ENCODE measurements around the gene GIPR. TPM values are rescaled to one million over a fixed set of nuclear protein-coding genes. Genes with fewer than 3 reads are reported as not detected.
"Not testable (repeated sequence)": the region's sequence is repeated elsewhere in the genome, so short reads cannot be mapped to it uniquely, and the experiment has no call there.

GIPR gene
- total RNA-seq, 2 donors from 2014 or later, result 0.14 TPM; not detected in 1

- H3K4me3 ChIP-seq, result peak overlapping the region; percentile 69
These were observed 13.5 kb downstream of the GIPR start for GRCh38 chr19:45681391-45682015.

GRCh38 chr19:45682117-45682516 is 14.1 kb downstream of the GIPR start:
- DNase-seq (ENCODE audit: low spot score) (no peak), ATAC-seq (ENCODE audit: insufficient number of reproducible peaks, low FRiP score, low read depth) (no peak)
- Histone ChIP-seq H3K4me1 (ENCODE audit: control insufficient read depth in 1 of 2, low read depth in 2 of 2) (peaks cover under 1 to 18% of the 10 kb centered on the region in 2 donors), H3K9me3 (no peaks in the 10 kb centered on the region), H3K4me3 (peak overlapping the region; percentile 69), H3K27ac (peak overlapping the region; percentile 67 to 69), H3K27me3 (replicated peaks; ENCODE audit: insufficient read depth) (peaks cover 11% of the 10 kb centered on the region), H3K36me3 (peaks cover 9% of the 10 kb centered on the region)
- TF ChIP-seq, protein P1, sequence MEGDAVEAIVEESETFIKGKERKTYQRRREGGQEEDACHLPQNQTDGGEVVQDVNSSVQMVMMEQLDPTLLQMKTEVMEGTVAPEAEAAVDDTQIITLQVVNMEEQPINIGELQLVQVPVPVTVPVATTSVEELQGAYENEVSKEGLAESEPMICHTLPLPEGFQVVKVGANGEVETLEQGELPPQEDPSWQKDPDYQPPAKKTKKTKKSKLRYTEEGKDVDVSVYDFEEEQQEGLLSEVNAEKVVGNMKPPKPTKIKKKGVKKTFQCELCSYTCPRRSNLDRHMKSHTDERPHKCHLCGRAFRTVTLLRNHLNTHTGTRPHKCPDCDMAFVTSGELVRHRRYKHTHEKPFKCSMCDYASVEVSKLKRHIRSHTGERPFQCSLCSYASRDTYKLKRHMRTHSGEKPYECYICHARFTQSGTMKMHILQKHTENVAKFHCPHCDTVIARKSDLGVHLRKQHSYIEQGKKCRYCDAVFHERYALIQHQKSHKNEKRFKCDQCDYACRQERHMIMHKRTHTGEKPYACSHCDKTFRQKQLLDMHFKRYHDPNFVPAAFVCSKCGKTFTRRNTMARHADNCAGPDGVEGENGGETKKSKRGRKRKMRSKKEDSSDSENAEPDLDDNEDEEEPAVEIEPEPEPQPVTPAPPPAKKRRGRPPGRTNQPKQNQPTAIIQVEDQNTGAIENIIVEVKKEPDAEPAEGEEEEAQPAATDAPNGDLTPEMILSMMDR (IDR thresholded peaks at IDR 0.05), result no peak

More at GRCh38 chr19:45681391-45682015, 13.5 kb downstream of the GIPR start:
- TF ChIP-seq, protein P1 (IDR thresholded peaks at IDR 0.05), result peak; percentile 98
- peaks cover 11% of the 10 kb centered on the region for H3K27me3 ChIP-seq (replicated peaks; ENCODE audit: insufficient read depth)
- peaks cover 5% of the 10 kb centered on the region for H3K36me3 ChIP-seq
- ATAC-seq (ENCODE audit: insufficient number of reproducible peaks, low FRiP score, low read depth) (peak; percentile 86), DNase-seq (ENCODE audit: low spot score) (peak; percentile 41)
- H3K9me3 ChIP-seq, result no peaks in the 10 kb centered on the region
- peaks cover 4 to 18% of the 10 kb centered on the region in 2 donors for H3K4me1 ChIP-seq (ENCODE audit: control insufficient read depth in 1 of 2, low read depth in 2 of 2)
- H3K27ac ChIP-seq, result peak overlapping the region; percentile 67 to 69

DNA sequence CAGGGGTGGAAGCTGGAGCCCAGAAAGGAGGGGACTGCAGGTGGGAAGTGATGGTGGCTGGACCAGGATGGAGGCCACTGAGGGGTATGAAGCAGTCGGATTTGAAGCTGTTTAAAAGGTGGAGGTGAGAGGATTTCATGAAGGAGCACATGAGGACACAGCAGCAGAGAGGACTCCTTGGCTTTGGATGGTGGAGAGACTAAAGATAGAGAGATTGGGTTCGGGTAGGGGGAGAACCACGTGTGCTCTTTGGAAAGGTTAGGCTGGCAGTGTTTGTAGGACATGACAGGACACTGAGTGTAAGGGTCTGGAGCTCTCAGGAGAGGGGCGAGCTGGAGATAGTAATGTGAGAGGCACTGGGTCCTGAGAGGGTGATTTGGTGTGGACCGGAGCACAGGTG is 14.9 kb downstream of the GIPR start:
- no peaks in the 10 kb centered on the region for H3K9me3 ChIP-seq
- peaks cover 0 to 13% of the 10 kb centered on the region in 2 donors for H3K4me1 ChIP-seq (ENCODE audit: control insufficient read depth in 1 of 2, low read depth in 2 of 2)
- peaks cover 17% of the 10 kb centered on the region for H3K36me3 ChIP-seq
- no peak overlapping the region for H3K27ac ChIP-seq
- no peak overlapping the region for H3K4me3 ChIP-seq
- ATAC-seq (ENCODE audit: insufficient number of reproducible peaks, low FRiP score, low read depth), result no peak
- DNase-seq (ENCODE audit: low spot score), result no peak
- peaks cover 11% of the 10 kb centered on the region for H3K27me3 ChIP-seq (replicated peaks; ENCODE audit: insufficient read depth)
- TF ChIP-seq, protein P1 (IDR thresholded peaks at IDR 0.05), result no peak

GRCh38 chr19:45685045-45685444 is 17.0 kb downstream of the GIPR start:
- H3K27me3 ChIP-seq (replicated peaks; ENCODE audit: insufficient read depth); H3K27ac ChIP-seq; H3K9me3 ChIP-seq; ATAC-seq (ENCODE audit: insufficient number of reproducible peaks, low FRiP score, low read depth); H3K4me1 ChIP-seq (ENCODE audit: control insufficient read depth in 1 of 2, low read depth in 2 of 2); H3K4me3 ChIP-seq; DNase-seq (ENCODE audit: low spot score): not testable (repeated sequence)
- peaks cover 29% of the 10 kb centered on the region for H3K36me3 ChIP-seq

- no peaks in the 10 kb centered on the region for H3K9me3 ChIP-seq
- TF ChIP-seq, protein P1 (IDR thresholded peaks at IDR 0.05), result no peak
- peaks cover 29% of the 10 kb centered on the region for H3K36me3 ChIP-seq
- DNase-seq (ENCODE audit: low spot score), result no peak
- H3K4me1 ChIP-seq (ENCODE audit: control insufficient read depth in 1 of 2, low read depth in 2 of 2), result peaks cover 6 to 10% of the 10 kb centered on the region in 2 donors
- H3K27me3 ChIP-seq (replicated peaks; ENCODE audit: insufficient read depth), result no peaks in the 10 kb centered on the region
- no peak overlapping the region for H3K27ac ChIP-seq
- no peak overlapping the region for H3K4me3 ChIP-seq
- no peak for ATAC-seq (ENCODE audit: insufficient number of reproducible peaks, low FRiP score, low read depth)
These were observed 19.6 kb downstream of the GIPR start for GRCh38 chr19:45687599-45687998.
